Renal cortical epithelial cell (primary cell): ENCODE measurements around the gene SRD5A1. TPM values are rescaled to one million over a fixed set of nuclear protein-coding genes. Genes with fewer than 3 reads are reported as not detected.

Experiments
- DNase-seq: peaks from one replicate; pipeline ENCODE4 v3.0.0-alpha.2; 2011; ENCODE audit warnings: low read depth
- total RNA-seq: library from RNA; depleted of rRNA; stranded (reverse); fragments of >200 nt; gene quantifications from 2 replicates; pipeline ENCODE4 v1.2.3, GENCODE V29; 2014

Gene SRD5A1
- 25.9 and 45.1 TPM in 2 replicates for total RNA-seq

- DNase-seq, result peak; percentile 70
These were observed at the start of gene SRD5A1, which contains the start of gene NSUN2 for GRCh38 chr5:6632888-6633468. SRD5A1 (plus strand) TSS chr5:6633440; CDS start chr5:6633577, 137 bp downstream. NSUN2 (minus strand) TSS chr5:6633044; CDS start chr5:6632979, 65 bp downstream.

- DNase-seq, result no peak
These were observed 49.1 kb upstream of the SRD5A1 start for GRCh38 chr5:6584101-6584645.

- DNase-seq, result no peak
These were observed 48.5 kb upstream of the SRD5A1 start for GRCh38 chr5:6584727-6585126.

GRCh38 chr5:6585168-6585567 lies 48.1 kb upstream of the SRD5A1 start:
- DNase-seq, result no peak

GRCh38 chr5:6585939-6586646 lies 47.1 kb upstream of the SRD5A1 start:
- no peak for DNase-seq

GRCh38 chr5:6586647-6587042 lies 46.6 kb upstream of the SRD5A1 start:
- DNase-seq, result no peak

- no peak for DNase-seq
These were observed 46.1 kb upstream of the SRD5A1 start for GRCh38 chr5:6587171-6587570.

- no peak for DNase-seq
These were observed 42.7 kb upstream of the SRD5A1 start for GRCh38 chr5:6590581-6590980.

GRCh38 chr5:6591671-6592288 lies 41.5 kb upstream of the SRD5A1 start:
- DNase-seq, result no peak

- peak; percentile 20 for DNase-seq
These were observed 40.6 kb upstream of the SRD5A1 start for GRCh38 chr5:6592601-6593000.

- DNase-seq, result no peak
These were observed 39.9 kb upstream of the SRD5A1 start for GRCh38 chr5:6593148-6594016.

GRCh38 chr5:6594066-6594465 lies 39.2 kb upstream of the SRD5A1 start:
- DNase-seq, result no peak

- no peak for DNase-seq
These were observed 37.8 kb upstream of the SRD5A1 start for GRCh38 chr5:6595405-6595804.

GRCh38 chr5:6596388-6596787 lies 36.9 kb upstream of the SRD5A1 start:
- DNase-seq, result no peak

- no peak for DNase-seq
These were observed 35.7 kb upstream of the SRD5A1 start for GRCh38 chr5:6597557-6597956.

- no peak for DNase-seq
These were observed 34.8 kb upstream of the SRD5A1 start for GRCh38 chr5:6598351-6598900.

- no peak for DNase-seq
These were observed 33.5 kb upstream of the SRD5A1 start for GRCh38 chr5:6599739-6600138.

- DNase-seq, result no peak
These were observed 32.0 kb upstream of the SRD5A1 start for GRCh38 chr5:6601271-6601670.

- DNase-seq, result no peak
These were observed 31.4 kb upstream of the SRD5A1 start for GRCh38 chr5:6601816-6602215.

- no peak for DNase-seq
These were observed 30.8 kb upstream of the SRD5A1 start for GRCh38 chr5:6602441-6602840.

GRCh38 chr5:6603643-6604042 lies 29.6 kb upstream of the SRD5A1 start:
- no peak for DNase-seq

GRCh38 chr5:6604341-6604740 lies 28.9 kb upstream of the SRD5A1 start:
- no peak for DNase-seq
